Breast epithelium (tissue), 3 donors: Measurements from ENCODE around the gene LYPD6B.

Experiments
- POLR2A ChIP-seq: fragments of 450-650 bp; IDR thresholded peaks from one replicate; pipeline ENCODE4 v1.6.1; 2016; ENCODE audit warnings: antibody characterized with exemption, mild to moderate bottlenecking, moderate library complexity
- POLR2AphosphoS5 ChIP-seq, 3 donors: sonication (generic); formaldehyde crosslinking; IDR thresholded peaks; one replicate each; pipeline ENCODE4 v1.6.1; 2017; ENCODE audit warnings: antibody characterized with exemption in 3 of 3
- TF ChIP-seq, protein P1 (sequence below), 3 donors: fragments of 450-650 bp; IDR thresholded peaks; one replicate each; pipeline ENCODE4 v1.5.1; 2016 to 2017; ENCODE audit warnings: antibody characterized with exemption in 3 of 3, mild to moderate bottlenecking in 3 of 3, moderate library complexity in 3 of 3

DNA sequence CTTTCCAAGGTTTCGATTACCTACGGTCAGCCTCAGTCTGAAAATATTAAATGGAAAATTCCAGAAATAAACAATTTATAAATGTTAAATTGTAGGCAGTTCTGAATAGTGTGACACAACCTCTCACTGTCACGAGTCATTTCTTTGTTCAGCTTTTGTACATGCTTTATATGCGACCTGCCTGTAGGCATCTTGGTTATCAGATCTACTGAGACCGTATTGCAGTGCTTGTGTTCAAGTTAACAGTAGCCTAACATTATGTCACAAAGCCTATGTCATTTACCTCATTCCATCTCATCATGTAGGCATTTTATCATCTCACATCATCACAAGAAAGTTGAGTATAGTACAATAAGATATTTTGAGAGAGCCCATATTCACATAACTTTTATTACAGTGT lies 77.3 kb downstream of the LYPD6B start:
- TF ChIP-seq, protein P1, sequence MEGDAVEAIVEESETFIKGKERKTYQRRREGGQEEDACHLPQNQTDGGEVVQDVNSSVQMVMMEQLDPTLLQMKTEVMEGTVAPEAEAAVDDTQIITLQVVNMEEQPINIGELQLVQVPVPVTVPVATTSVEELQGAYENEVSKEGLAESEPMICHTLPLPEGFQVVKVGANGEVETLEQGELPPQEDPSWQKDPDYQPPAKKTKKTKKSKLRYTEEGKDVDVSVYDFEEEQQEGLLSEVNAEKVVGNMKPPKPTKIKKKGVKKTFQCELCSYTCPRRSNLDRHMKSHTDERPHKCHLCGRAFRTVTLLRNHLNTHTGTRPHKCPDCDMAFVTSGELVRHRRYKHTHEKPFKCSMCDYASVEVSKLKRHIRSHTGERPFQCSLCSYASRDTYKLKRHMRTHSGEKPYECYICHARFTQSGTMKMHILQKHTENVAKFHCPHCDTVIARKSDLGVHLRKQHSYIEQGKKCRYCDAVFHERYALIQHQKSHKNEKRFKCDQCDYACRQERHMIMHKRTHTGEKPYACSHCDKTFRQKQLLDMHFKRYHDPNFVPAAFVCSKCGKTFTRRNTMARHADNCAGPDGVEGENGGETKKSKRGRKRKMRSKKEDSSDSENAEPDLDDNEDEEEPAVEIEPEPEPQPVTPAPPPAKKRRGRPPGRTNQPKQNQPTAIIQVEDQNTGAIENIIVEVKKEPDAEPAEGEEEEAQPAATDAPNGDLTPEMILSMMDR (IDR thresholded peaks at IDR 0.05), result no peak
- TF ChIP-seq POLR2A (no peak), POLR2AphosphoS5 (IDR thresholded peaks at IDR 0.05) (no peak)
